Activated CD4-positive, alpha-beta T cell treated with anti-CD3 and anti-CD28 coated beads for 36 hours (primary cell): ENCODE data around the gene ZNF26. TPM values are rescaled to one million over a fixed set of nuclear protein-coding genes. Genes with fewer than 3 reads are reported as not detected.
"Not testable (repeated sequence)": the region's sequence is repeated elsewhere in the genome, so short reads cannot be mapped to it uniquely, and the experiment has no call there.

Source experiments
- ATAC-seq: fragments of 200-7000 bp; cut with Tn5 transposase; one replicate; pipeline ENCODE4 v1.10.0; 2021; ENCODE audit warnings: mild to moderate bottlenecking, moderate library complexity
- CTCF ChIA-PET: fragments of 350-600 bp; sonication (Branson Sonifier 250); formaldehyde crosslinking; loops from one replicate; lab custom pipeline; 2021; ENCODE audit warnings: antibody characterized with exemption; lab: Charles Lee
- POLR2A ChIA-PET: fragments of 350-600 bp; sonication (Branson Sonifier 250); formaldehyde crosslinking; loops from one replicate; lab custom pipeline; 2021; ENCODE audit warnings: antibody characterized with exemption, inconsistent platforms; lab: Charles Lee
- DNase-seq: peaks from one replicate; pipeline ENCODE4 v3.0.0-alpha.2; 2020
- H3K27ac Mint-ChIP-seq: one replicate; pipeline ENCODE4 v1.8.0; 2021; ENCODE audit warnings: mixed read lengths
- H3K27me3 Mint-ChIP-seq: one replicate; pipeline ENCODE4 v1.8.0; 2021; ENCODE audit warnings: mixed read lengths
- H3K36me3 Mint-ChIP-seq: one replicate; pipeline ENCODE4 v1.8.0; 2021; ENCODE audit warnings: low read depth, mixed read lengths
- H3K4me1 Mint-ChIP-seq: one replicate; pipeline ENCODE4 v1.8.0; 2021; ENCODE audit warnings: mixed read lengths
- H3K4me3 Mint-ChIP-seq: one replicate; pipeline ENCODE4 v1.8.0; 2021; ENCODE audit warnings: mild to moderate bottlenecking, moderate library complexity, mixed read lengths
- H3K9me3 Mint-ChIP-seq: one replicate; pipeline ENCODE4 v1.8.0; 2021; ENCODE audit warnings: low read depth, mixed read lengths
- intact Hi-C, 2 experiments: fragments of 100-400 bp; cut with DNase I in 1 of 2; cut with micrococcal nuclease in 1 of 2; formaldehyde crosslinking; loops; one replicate each; pipeline versions ENCODE4 v1.14.2 to v1.15.1; 2022 to 2024; cut with DNase I, micrococcal nuclease
- total RNA-seq, 2 experiments: library from RNA; stranded (reverse); gene quantifications; one replicate each; pipeline ENCODE4 v1.2.3, GENCODE V29; 2021

Gene ZNF26
- 10 to 100 TPM; 12.3 to 17.0 TPM for total RNA-seq

GRCh38 chr12:132986001-132986884, at the start of gene ZNF26:
ZNF26 (plus strand) TSS chr12:132986367; CDS start chr12:132986841, 474 bp downstream.
- Mint-ChIP-seq H3K27ac (peak within 1 kb of the TSS; percentile 96), H3K4me1 (peaks cover 26% of the 10 kb centered on the region), H3K27me3 (peaks cover 4% of the 10 kb centered on the region), H3K9me3 (peaks cover 22% of the 10 kb centered on the region), H3K36me3 (peaks cover 51% of the 10 kb centered on the region), H3K4me3 (peak within 1 kb of the TSS; percentile 79)
- ATAC-seq (peak; percentile 97), DNase-seq (peak; percentile 94)
- POLR2A ChIA-PET: interaction anchor here (0.8 to 1.5 kb wide), 3 partner anchors 16 to 94 kb away, joined by 3 to 6 read pairs (median 3); no protein-coding TSS in a partner anchor
- CTCF ChIA-PET: interaction anchor here (0.6 to 1.5 kb wide), 5 partner anchors 10 to 198 kb away, joined by 3 to 5 read pairs (median 3); partner anchors contain the start of gene ZNF268
- intact Hi-C loops: loop anchor here (1.0 to 2.0 kb wide), 9 partner anchors 30 to 195 kb away; partner anchors contain the start of genes ZNF10 (in 2 of the 2), ZNF140 (in 2 of the 2), ZNF268 (in 2 of the 2) and ZNF605 (in 2 of the 2)

GRCh38 chr12:132936921-132937320, 49.2 kb upstream of the ZNF26 start:
- intact Hi-C loops, H3K4me1 Mint-ChIP-seq, H3K27ac Mint-ChIP-seq, ATAC-seq, H3K27me3 Mint-ChIP-seq, H3K4me3 Mint-ChIP-seq, POLR2A ChIA-PET, CTCF ChIA-PET, DNase-seq: not testable (repeated sequence)
- Mint-ChIP-seq H3K36me3 (peaks cover 54% of the 10 kb centered on the region), H3K9me3 (peaks cover 42% of the 10 kb centered on the region)

- H3K27me3 Mint-ChIP-seq: no peaks in the 10 kb centered on the region
- POLR2A ChIA-PET: no interaction called here
- intact Hi-C loops: no loop called here
- CTCF ChIA-PET: no interaction called here
- peaks cover 54% of the 10 kb centered on the region for H3K36me3 Mint-ChIP-seq
- H3K27ac Mint-ChIP-seq: no peak overlapping the region
- H3K9me3 Mint-ChIP-seq: peaks cover 42% of the 10 kb centered on the region
- ATAC-seq: no peak
- DNase-seq: no peak
- H3K4me3 Mint-ChIP-seq: no peak overlapping the region
- H3K4me1 Mint-ChIP-seq: no peaks in the 10 kb centered on the region
Observed at GRCh38 chr12:132937476-132937875, 48.7 kb upstream of the ZNF26 start.

GRCh38 chr12:132938807-132939206, 47.4 kb upstream of the ZNF26 start:
- CTCF ChIA-PET, ATAC-seq, intact Hi-C loops, H3K27ac Mint-ChIP-seq, H3K4me1 Mint-ChIP-seq, H3K27me3 Mint-ChIP-seq, H3K4me3 Mint-ChIP-seq, DNase-seq, POLR2A ChIA-PET: not testable (repeated sequence)
- Mint-ChIP-seq H3K36me3 (peaks cover 58% of the 10 kb centered on the region), H3K9me3 (peaks cover 37% of the 10 kb centered on the region)

GRCh38 chr12:132940071-132940719, 46.0 kb upstream of the ZNF26 start:
- POLR2A ChIA-PET: no interaction called here
- peaks cover 37% of the 10 kb centered on the region for H3K9me3 Mint-ChIP-seq
- CTCF ChIA-PET: interaction anchor here (0.6 to 0.7 kb wide), 2 partner anchors 13 to 224 kb away, joined by 3 read pairs; no protein-coding TSS in a partner anchor
- ATAC-seq (no peak), DNase-seq (no peak)
- no peak overlapping the region for H3K27ac Mint-ChIP-seq
- H3K27me3 Mint-ChIP-seq: no peaks in the 10 kb centered on the region
- H3K36me3 Mint-ChIP-seq: peaks cover 68% of the 10 kb centered on the region
- no peaks in the 10 kb centered on the region for H3K4me1 Mint-ChIP-seq
- H3K4me3 Mint-ChIP-seq: no peak overlapping the region
- intact Hi-C loops: no loop called here

- ChIA-PET CTCF (no interaction called here), POLR2A (no interaction called here)
- Mint-ChIP-seq H3K36me3 (peaks cover 71% of the 10 kb centered on the region), H3K9me3 (peaks cover 39% of the 10 kb centered on the region), H3K4me1 (no peaks in the 10 kb centered on the region), H3K27ac (no peak overlapping the region), H3K4me3 (no peak overlapping the region), H3K27me3 (no peaks in the 10 kb centered on the region)
- intact Hi-C loops: no loop called here
- DNase-seq: no peak
- ATAC-seq: no peak
Observed at GRCh38 chr12:132941336-132941954, 44.7 kb upstream of the ZNF26 start.

GRCh38 chr12:132942611-132943010, 43.6 kb upstream of the ZNF26 start:
- ATAC-seq: no peak
- no peak for DNase-seq
- intact Hi-C loops: no loop called here
- no peaks in the 10 kb centered on the region for H3K27me3 Mint-ChIP-seq
- H3K27ac Mint-ChIP-seq: no peak overlapping the region
- H3K4me3 Mint-ChIP-seq: no peak overlapping the region
- H3K9me3 Mint-ChIP-seq: peaks cover 31% of the 10 kb centered on the region
- ChIA-PET POLR2A (no interaction called here), CTCF (no interaction called here)
- H3K4me1 Mint-ChIP-seq: no peaks in the 10 kb centered on the region
- H3K36me3 Mint-ChIP-seq: peaks cover 70% of the 10 kb centered on the region

- peaks cover 42% of the 10 kb centered on the region for H3K9me3 Mint-ChIP-seq
- CTCF ChIA-PET: no interaction called here
- H3K27ac Mint-ChIP-seq: no peak overlapping the region
- no peak for DNase-seq
- no peak overlapping the region for H3K4me3 Mint-ChIP-seq
- H3K36me3 Mint-ChIP-seq: peaks cover 81% of the 10 kb centered on the region
- POLR2A ChIA-PET: no interaction called here
- no peaks in the 10 kb centered on the region for H3K4me1 Mint-ChIP-seq
- no peaks in the 10 kb centered on the region for H3K27me3 Mint-ChIP-seq
- intact Hi-C loops: no loop called here
- ATAC-seq: no peak
Observed at GRCh38 chr12:132945806-132946205, 40.4 kb upstream of the ZNF26 start.

- POLR2A ChIA-PET: no interaction called here
- Mint-ChIP-seq H3K27me3 (no peaks in the 10 kb centered on the region), H3K27ac (no peak overlapping the region)
Observed at GRCh38 chr12:132946246-132946820, 39.8 kb upstream of the ZNF26 start.

GRCh38 chr12:132948146-132949066, 37.8 kb upstream of the ZNF26 start:
- Mint-ChIP-seq H3K36me3 (peaks cover 64% of the 10 kb centered on the region), H3K27ac (no peak overlapping the region), H3K9me3 (peaks cover 41% of the 10 kb centered on the region), H3K4me3 (no peak overlapping the region), H3K4me1 (no peaks in the 10 kb centered on the region), H3K27me3 (no peaks in the 10 kb centered on the region)
- POLR2A ChIA-PET: no interaction called here
- ATAC-seq: no peak
- no peak for DNase-seq
- CTCF ChIA-PET: no interaction called here
- intact Hi-C loops: no loop called here

More at GRCh38 chr12:132946246-132946820, 39.8 kb upstream of the ZNF26 start:
- Mint-ChIP-seq H3K4me1 (no peaks in the 10 kb centered on the region), H3K4me3 (no peak overlapping the region), H3K36me3 (peaks cover 76% of the 10 kb centered on the region), H3K9me3 (peaks cover 37% of the 10 kb centered on the region)
- no peak for DNase-seq
- no peak for ATAC-seq
- CTCF ChIA-PET: no interaction called here
- intact Hi-C loops: no loop called here
